Activated T-helper 1 cell treated with Interleukin-2 at 50 U/mL for 16 hours (primary cell): ENCODE results near the gene IRF4.
A peak's percentile ranks its signal among the peaks of the same experiment; 100 is the strongest.

ENCODE experiments used
- DNase-seq: peaks from one replicate; pipeline ENCODE4 v3.0.0-alpha.2; 2020; ENCODE audit warnings: low read depth

IRF4 gene

DNA sequence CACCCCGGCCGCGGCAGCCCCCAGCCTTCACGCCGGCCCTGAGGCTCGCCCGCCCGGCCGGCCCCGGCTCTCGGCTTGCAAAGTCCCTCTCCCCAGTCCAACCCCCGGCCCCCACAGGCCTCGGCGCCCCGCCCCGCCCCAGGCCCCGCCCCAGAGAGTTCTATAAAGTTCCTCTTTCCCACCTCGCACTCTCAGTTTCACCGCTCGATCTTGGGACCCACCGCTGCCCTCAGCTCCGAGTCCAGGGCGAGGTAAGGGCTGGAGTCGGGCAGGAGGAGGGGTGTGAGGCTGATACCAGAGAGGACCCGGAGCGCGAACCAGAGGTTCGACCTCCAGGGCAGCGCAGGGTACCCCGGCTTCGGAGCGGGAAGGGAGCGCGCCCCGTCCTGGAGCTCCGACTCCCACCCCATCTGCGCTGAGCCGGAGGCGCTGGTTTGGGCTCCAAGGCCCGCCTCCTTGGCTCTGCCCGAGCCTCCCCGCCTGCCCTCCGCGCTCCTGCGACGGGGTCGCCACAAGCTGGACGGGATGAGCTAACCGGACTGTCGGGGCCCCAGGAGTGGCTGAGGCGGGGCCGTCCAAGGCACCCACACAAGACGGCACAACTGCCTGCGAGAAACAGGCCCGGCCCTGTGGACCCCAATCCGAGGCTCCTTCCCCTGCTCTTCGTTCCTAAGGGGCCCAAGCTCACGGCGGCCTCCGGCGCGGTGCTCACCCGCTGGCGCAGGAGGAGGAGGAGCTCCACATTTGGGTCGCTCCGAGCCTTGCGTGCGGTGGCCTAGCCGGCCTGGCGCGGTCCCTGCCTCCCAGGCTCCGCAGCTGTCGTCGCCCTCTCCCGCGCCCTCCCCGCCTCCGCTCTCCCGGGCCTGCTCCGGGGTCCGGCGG, at the start of gene IRF4:
Gene IRF4 (plus strand): TSS at position 194 of the 882 bp plus-strand sequence. CDS start 1,401 bp downstream, outside the sequence.
- DNase-seq = peak; percentile 25

DNA sequence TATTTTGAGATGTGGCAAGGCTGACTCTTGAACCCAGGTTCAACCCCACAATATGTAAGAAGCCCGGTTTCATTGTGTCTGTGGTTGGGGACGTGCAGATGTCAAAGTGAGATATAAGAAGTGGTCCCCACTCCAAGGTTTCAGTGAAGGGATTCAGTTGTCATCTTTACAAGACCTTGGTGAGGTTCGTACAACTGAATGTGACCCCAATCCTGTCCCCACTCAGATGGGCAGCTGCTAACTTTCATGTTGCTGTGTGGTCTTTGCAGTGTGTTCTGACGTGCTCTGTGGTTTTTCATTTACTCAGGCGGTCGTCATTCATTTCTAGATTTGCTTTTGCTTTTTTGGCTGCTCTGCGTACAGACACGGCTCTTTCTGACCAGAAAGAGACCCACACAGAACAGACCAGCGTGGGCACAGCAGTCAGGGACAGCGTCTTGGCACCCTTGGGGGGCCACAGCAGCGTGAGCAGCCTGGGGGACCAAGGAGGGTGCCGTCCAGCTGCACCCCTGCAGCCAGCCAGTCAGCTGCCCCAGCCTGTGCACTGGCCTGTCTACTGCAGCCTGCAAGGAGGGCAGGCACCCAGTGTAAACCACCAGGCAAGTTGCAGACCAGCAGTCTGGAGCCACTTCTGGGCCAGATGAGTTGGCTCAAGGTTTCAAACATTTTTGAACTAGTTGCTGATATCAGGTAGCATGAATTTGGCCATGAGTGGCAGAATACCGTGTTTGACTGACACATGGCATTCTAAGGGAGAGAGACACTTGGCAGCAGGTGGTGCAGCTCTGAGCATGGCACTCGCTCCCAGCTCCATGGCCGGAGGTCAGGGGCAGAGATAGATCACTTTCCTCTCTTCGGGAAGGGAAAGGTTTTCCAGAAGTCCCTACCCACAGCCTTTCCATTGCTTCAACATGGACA, 49.4 kb upstream of the IRF4 start:
- no peak for DNase-seq

DNA sequence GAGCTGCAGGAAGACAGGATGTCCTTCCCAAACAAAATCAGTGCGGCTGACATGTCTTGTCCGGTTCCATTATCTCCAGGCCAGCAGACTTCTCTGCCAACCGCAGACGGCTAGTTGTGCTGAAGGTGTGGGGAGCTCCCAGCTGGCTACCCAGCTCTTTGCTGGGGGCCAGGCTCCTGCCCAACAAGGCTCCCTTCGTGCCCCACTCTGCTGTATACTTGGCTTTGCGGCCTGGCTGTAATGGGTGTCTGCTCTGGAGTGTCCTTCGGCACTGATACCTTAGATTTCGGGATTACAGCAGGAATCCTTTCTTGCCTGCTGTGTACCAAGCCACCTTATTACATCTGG, 48.7 kb upstream of the IRF4 start:
- no peak for DNase-seq

DNA sequence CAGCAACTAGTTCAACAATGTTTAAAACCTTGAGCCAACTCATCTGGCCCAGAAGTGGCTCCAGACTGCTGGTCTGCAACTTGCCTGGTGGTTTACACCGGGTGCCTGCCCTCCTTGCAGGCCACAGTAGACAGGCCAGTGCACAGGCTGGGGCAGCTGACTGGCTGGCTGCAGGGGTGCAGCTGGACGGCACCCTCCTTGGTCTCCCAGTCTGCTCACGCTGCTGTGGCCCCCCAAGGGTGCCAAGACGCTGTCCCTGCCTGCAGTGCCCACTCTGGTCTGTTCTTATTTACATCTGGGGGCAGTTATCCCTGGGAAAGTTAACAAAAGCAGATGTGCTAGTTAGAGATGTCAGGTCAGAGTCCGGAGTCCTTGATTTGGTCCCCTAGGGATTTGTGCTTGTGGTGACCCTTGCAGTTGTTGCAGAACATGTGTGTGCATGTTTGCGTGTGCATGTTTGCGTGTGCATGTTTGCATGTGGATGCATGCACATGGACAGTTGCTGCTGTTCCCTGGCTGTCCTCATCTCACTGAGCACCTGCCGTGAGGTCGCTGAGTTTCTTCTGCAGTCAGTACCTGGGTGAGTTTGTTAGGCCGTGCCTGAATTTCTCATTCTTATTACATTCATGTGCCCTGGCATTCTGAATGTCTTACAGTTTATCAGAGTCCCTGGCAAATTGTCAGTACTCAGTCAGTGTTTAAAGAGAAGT, 48.2 kb upstream of the IRF4 start:
- DNase-seq = no peak

DNA sequence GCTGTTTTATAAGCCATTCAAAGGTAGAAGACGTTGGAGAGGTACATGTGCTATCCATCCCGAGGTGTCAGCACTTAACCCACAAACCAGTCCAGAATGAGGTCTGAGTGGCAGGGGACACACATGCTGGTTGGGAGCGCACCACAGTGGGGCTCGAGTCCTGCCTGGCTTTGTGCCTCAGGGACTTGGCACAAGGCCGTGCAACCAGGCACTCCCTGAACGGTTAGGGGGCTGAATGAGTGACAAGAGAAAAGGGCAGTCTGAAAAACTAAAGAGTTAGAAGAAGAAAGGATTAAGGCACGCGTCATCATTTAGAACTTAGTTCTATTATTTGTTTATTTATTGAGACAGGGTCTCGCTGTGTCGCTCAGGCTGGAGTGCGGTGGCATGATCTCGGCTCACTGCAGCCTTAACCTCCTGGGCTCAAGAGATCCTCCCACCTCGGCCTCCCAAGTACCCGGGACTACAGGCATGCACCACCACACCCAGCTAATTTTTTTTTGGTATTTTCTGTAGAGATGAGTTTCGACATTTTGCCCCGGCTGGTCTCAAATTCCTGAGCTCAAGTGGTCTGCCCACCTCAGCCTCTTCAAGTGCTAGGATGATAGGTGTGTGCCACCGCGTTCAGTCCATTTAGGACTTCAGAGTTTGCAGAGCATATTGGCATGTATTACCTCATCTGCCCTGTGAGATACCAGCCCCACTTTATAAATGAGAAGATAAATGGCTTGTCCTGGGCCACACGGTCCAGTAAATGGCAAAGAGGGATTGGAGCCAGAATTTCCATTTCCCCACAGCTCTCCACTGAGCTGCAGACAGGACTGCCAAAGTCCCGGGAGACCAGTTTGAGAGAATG, 47.4 kb upstream of the IRF4 start:
- no peak for DNase-seq

DNA sequence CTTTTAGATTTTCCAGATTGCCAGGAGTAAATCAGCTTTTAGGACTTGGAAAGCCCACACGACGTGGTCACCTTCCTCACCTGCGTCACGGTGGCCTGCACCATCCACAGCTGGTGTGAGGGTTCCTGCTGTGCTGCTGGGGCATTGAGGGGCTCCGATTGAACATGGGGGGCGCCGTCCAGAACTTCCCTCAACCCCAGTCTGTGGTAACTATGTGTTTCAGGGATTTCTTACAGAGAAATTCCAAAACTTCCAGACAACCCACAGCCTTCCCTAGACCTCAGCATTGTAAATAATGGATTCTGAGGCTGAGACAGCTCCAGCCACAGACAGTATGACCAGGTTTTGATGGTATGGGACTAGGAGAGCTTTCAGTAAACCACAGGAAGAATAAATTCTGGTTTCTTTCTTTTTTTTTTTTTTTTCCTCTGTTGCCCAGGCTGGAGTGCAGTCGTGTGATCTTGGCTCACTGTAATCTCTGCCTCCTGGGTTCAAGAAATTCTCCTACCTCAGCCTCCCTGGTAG, 46.7 kb upstream of the IRF4 start:
- DNase-seq = no peak

DNA sequence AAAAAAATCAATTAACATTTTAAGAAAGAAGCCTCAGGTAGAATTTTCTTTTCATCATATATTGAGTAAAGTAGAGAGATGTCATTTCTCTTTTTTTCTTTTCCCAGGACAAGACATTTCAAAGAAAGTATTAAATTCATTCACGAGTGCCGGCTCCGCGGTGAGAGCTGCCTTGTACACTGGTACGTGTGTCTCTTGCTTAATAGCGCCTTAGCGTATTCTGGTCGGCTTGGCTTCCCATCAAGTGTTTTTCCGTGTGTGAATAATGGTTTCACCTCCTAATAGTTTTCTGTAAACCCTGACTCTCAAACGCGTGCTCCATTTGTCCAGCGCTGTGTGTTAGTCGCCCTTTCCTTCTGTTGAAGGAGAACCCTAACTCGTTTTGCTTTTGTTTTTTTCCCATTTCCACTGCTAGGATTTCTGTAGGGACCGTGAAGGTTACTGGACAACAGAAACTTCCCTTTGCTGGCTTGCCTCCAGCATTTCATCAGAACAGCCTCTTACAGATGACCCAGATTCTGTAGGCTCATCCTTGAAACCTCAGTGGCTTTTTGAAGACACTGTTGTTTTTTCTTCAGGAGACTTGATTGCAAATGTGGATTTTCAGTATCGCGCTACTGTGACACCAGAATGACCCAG, 45.7 kb upstream of the IRF4 start:
- DNase-seq = no peak

DNA sequence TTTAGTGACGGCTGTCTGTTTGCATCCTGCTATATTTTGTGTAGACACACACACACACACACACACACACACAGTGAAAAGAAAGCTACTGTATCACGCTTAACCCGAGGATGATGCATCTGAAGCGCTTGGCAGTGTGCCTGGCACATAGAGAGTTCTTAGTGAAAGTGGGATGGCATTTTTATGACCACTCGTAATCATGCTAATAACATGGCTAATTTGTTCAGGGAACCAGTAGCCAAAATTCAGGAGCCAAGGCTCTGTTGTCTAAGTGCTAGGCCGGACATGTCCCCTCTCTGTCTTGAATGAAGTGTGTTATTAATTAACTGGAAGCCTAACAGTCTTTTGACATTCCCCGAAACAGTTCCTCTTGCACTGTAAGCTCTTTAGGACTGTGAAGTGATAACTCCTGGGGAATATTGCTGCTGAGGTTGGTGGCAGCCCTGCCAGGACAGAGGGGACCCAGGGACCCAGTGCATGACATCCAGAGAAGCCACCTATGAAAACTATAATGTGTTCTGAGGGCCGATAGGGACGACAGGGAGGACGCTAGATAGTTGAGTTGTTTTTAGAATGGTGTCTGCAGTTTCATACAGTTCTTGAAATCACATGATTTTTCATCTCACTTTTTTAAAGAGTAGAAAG, 45.0 kb upstream of the IRF4 start:
- DNase-seq = no peak

DNA sequence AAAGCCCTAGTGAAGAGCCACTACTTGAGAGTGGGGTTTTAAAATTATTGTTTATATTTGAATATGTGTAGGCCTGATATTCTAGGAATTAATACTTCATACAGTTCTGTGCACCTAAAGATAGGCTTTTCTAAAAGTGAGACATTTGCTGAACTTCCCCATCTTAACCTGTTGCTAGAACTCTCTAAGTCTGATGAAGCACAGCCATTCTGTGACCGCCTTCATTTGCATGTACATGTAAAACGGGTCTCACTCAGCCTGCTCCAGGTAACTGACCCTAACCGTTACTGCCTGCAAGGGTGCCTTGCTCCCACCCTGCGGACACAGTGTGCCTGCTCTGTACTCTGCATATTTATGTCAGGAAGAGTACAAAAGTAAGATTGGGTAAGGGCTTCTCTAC, 44.3 kb upstream of the IRF4 start:
- DNase-seq = no peak

DNA sequence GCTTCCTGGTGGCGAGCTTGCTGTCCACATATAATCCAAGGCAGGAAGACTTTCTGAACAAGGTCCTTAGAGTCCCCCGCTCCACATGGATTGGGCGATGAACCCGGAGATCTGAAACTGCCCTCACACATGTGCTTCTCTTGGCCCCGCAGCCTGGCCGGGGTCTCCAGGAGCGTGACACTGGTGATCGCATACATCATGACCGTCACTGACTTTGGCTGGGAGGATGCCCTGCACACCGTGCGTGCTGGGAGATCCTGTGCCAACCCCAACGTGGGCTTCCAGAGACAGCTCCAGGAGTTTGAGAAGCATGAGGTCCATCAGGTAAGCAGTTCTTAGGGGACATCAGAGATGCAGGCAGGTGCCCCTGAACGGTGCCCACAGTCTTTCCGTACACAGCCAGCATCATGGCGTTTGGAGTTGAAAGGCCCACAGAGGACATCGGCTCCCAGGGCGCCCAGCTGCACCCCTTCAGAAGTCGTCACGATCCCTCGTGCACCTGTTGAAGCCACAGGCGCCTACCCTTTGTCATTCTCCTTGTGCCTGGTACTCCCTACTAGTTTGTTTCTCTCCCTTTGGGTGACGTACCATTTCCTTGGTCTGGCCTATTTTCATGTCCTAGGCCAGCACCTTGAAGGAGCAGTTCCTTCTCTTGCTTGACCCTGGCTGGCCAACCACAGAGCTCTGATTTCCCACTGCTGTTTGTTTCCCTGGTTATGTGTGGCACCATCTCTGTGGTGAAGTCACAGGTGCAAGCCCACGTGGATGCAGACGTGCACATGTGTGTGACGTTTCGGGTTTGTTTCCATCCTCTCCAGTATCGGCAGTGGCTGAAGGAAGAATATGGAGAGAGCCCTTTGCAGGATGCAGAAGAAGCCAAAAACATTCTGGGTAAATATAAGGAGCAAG, 43.3 kb upstream of the IRF4 start:
- no peak for DNase-seq

DNA sequence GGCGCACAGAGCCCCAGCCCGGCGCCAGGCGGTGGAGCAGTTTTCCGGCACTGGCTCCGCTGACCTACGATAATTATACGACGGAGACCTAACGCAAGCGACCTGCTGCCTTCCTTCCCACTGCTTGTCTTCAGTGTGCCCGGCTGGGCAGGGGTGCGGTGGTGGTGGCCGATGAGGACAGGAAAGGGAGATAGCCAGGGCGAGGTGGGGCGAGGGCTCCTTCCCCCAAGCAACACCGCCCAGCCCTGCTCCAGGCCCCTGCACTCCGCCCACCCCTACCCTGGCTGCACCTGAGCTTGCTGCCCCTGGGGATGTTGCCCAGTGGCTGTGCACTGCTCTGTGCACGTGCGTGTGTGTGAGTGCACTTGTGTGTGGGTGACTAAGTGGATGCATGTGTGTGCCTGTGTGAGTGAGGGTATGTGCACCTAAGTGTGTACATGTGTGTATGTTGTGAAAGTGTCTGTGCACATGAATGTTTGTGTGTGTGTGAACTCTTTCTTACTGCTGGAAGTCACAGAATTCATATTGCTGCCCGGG, 42.6 kb upstream of the IRF4 start:
- DNase-seq = no peak

DNA sequence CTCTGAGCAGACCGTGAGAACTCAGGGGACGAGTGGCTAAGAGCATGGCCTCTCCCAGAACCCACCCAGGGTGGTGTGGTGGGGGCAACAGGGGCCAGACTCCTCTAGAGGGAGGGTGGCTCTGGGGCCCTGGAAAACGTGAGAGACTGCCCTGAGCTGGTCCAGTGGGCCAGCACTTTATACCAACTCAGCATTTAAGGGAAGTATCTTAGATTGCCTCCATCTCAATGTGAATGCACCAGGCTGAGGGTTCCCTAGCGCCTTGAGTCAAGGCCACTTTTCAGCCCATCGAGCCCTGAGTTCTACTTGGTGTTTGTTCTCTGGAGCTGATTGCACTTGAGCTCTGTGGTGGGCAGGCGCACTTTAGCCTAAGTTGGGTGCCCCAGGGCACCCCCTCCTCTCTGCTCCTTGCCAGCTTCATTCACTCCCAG, 42.0 kb upstream of the IRF4 start:
- DNase-seq = no peak

DNA sequence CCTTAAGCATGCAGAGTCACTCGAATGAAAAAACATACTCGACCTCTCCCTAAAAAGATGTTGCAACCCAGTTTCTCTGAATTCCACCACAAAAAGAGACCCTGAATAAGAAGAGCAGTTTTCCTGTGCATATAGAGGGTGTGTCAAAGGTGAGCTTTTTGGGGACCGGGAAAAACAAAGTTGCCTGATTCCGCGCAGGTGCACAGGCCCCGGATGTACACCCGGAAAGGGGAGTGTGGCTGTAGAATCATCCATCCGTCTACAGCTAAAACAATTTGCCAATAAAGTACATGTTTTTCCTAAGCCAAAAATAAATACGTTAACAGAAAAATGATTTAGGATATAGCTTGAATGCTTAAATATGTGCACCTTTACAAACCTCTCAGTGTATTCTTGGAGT, 41.2 kb upstream of the IRF4 start:
- DNase-seq = no peak

DNA sequence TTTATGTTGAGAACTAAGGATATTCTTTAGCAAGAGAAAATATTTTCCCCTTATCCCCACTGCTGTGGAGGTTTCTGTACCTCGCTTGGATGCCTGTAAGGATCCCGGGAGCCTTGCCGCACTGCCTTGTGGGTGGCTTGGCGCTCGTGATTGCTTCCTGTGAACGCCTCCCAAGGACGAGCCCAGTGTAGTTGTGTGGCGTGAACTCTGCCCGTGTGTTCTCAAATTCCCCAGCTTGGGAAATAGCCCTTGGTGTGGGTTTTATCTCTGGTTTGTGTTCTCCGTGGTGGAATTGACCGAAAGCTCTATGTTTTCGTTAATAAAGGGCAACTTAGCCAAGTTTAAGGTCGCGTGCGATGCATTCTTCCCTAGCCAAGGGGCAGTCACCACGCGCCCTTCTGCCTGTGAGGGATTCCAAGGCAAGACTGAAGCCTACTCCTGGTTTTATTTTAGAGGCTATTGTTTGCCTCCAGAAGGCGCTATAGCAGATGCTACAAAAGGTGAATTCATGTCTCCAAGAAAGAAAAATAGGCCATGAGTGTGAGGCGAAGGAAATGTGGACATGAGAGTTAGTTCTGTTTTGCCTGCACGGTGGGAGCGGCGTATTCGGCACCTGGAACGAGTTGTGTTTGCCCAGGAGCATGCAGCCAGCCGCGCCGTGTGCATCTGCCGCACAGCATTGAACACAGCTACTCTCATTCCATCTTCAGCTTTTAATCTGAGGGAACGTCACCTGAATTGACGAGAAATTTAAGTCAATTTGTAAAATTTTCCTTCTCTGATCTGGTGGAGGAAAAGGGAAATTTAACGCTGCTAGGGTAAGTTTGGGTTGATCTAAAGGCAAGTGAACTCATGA, 40.3 kb upstream of the IRF4 start:
- DNase-seq = no peak

DNA sequence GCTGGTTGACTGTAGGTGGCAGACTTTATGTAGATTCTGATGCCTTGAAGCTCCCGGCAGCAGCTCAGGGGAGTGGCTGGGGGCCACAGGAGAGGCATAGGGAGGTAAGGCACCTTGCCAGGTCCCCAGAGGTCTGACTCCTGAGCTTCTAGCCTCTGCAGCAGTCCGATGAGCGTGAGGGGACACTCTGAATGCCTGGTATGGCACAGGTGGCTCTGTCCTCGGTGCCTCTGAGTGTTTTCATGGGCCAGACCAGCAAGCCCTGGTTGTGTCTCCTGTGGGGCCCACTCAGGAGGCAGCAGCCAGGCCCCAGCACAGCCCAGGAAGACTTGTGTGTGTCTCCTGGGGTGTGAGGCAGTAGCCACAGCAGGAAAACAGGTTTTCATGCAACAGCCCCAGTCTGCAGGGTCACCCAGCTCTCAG, 39.7 kb upstream of the IRF4 start:
- no peak for DNase-seq

DNA sequence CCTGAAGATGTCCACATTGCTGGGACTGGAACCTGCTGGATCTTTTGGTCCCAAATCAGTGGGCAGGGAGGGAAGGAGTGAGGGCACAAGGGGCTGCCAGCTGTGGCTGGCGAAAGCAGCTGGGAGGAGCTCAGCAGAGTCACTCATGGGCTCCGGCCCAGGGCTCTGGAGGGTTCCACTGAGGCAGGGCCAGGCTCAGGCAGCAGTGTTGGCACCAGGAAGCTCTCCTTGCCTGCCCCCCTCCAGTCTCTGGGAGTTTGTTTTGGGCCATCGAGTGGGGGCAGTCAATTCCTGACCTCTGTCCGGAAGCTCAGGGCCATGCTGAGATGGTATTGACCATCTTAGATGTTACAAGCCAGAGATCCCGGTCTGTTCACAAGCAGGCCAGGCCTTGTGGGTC, 39.1 kb upstream of the IRF4 start:
- no peak for DNase-seq

DNA sequence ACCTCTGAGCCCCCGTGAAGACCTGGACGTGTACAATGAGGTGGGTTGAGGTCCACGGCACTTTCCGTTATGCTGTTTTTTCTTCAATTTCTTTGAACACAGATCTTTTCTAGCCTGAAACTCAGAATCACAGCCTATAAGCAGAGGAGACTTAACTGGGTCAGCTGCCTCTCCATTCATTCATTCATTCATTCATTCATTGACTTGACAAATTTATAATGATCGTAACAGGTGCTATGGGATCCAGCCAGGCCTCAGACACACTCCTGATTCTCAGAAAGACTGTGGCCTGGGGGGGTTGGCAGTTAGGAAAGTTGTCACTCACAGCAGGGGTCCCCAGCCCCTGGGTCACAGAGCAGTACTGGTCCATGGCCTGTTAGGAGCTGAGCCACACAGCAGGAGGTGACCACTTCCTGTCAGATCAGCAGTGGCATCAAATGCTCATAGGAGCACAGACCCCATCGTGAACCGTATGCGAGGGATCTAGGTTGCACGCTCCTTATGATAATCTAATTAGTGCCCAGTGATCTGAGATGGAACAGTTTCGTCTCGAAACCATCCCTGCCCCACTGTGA, 38.6 kb upstream of the IRF4 start:
- DNase-seq = no peak
